Measurements from ENCODE around the gene SLC12A7. TPM values are rescaled to one million over a fixed set of nuclear protein-coding genes. Genes with fewer than 3 reads are reported as not detected.
"Not testable (repeated sequence)": the region's sequence is repeated elsewhere in the genome, so short reads cannot be mapped to it uniquely, and the experiment has no call there.

Gene SLC12A7
- total RNA-seq = 35.8 and 42.2 TPM in 2 replicates

GRCh38 chr5:1111727-1112289 lies at the start of gene SLC12A7:
Gene SLC12A7, minus strand, starts transcription at chr5:1112063. Its CDS starts 72 bp downstream, at chr5:1111991.
- DNase-seq (ENCODE audit: low read depth) = no peak

GRCh38 chr5:1161108-1161832 lies 49.4 kb upstream of the SLC12A7 start:
- DNase-seq (ENCODE audit: low read depth) = peak; percentile 26

- no peak for DNase-seq (ENCODE audit: low read depth)
Observed at GRCh38 chr5:1159774-1160406, 48.0 kb upstream of the SLC12A7 start.

GRCh38 chr5:1159341-1159675 lies 47.4 kb upstream of the SLC12A7 start:
- DNase-seq (ENCODE audit: low read depth) = no peak

GRCh38 chr5:1158647-1159340 lies 46.9 kb upstream of the SLC12A7 start:
- DNase-seq (ENCODE audit: low read depth) = no peak

GRCh38 chr5:1157461-1157986 lies 45.7 kb upstream of the SLC12A7 start:
- DNase-seq (ENCODE audit: low read depth) = not testable (repeated sequence)

- DNase-seq (ENCODE audit: low read depth) = no peak
Observed at GRCh38 chr5:1156754-1157460, 45.0 kb upstream of the SLC12A7 start.

GRCh38 chr5:1156033-1156753 lies 44.3 kb upstream of the SLC12A7 start:
- DNase-seq (ENCODE audit: low read depth) = no peak

GRCh38 chr5:1155191-1156032 lies 43.5 kb upstream of the SLC12A7 start:
- DNase-seq (ENCODE audit: low read depth) = no peak

- DNase-seq (ENCODE audit: low read depth) = no peak
Observed at GRCh38 chr5:1153428-1153827, 41.6 kb upstream of the SLC12A7 start.

- no peak for DNase-seq (ENCODE audit: low read depth)
Observed at GRCh38 chr5:1152771-1153282, 41.0 kb upstream of the SLC12A7 start.

- DNase-seq (ENCODE audit: low read depth) = no peak
Observed at GRCh38 chr5:1152156-1152555, 40.3 kb upstream of the SLC12A7 start.

GRCh38 chr5:1151316-1151715 lies 39.5 kb upstream of the SLC12A7 start:
- DNase-seq (ENCODE audit: low read depth) = no peak

GRCh38 chr5:1150866-1151265 lies 39.0 kb upstream of the SLC12A7 start:
- no peak for DNase-seq (ENCODE audit: low read depth)

GRCh38 chr5:1144638-1145396 lies 33.0 kb upstream of the SLC12A7 start:
- no peak for DNase-seq (ENCODE audit: low read depth)

- DNase-seq (ENCODE audit: low read depth) = no peak
Observed at GRCh38 chr5:1144089-1144488, 32.2 kb upstream of the SLC12A7 start.

GRCh38 chr5:1143670-1143951 lies 31.7 kb upstream of the SLC12A7 start:
- no peak for DNase-seq (ENCODE audit: low read depth)

- no peak for DNase-seq (ENCODE audit: low read depth)
Observed at GRCh38 chr5:1142886-1143669, 31.2 kb upstream of the SLC12A7 start.

GRCh38 chr5:1141834-1142233 lies 30.0 kb upstream of the SLC12A7 start:
- DNase-seq (ENCODE audit: low read depth) = no peak

Data from renal cortical epithelial cell (primary cell).